ENCODE results near the gene RAB11FIP3. TPM values are rescaled to one million over a fixed set of nuclear protein-coding genes. Genes with fewer than 3 reads are reported as not detected.

Gene RAB11FIP3
- total and polyA plus RNA-seq, 9 of the 15 experiments (the other 6 are each of a cell fraction or from before 2014, with no cell fraction given) = 0.46 to 13.1 (median 4.3) TPM

- peaks cover 10 to 15% of the 10 kb centered on the region in 2 experiments for H3K4me1 ChIP-seq (replicated peaks in 1 of 2; ENCODE audit: control insufficient read depth in 2 of 2, insufficient read depth in 2 of 2, low read length in 2 of 2)
- intact Hi-C loops (cut with micrococcal nuclease) (no loop called here), in situ Hi-C loops (cut with MboI) (no loop called here)
- no peak overlapping the region for H3K27ac ChIP-seq (ENCODE audit: extremely low read depth, low read depth, low read length)
- H3K27me3 ChIP-seq (ENCODE audit: control insufficient read depth in 2 of 2, insufficient read depth in 2 of 2, low read length in 2 of 2) = no peaks in the 10 kb centered on the region
- WGBS (ENCODE audit: insufficient coverage, low coverage, missing lambda C conversion rate) = 86% methylated on average over 13 of the region's 14 CpGs
- POLR2A ChIA-PET = interaction anchor here (1.1 kb wide), 1 partner anchor 9 kb away, joined by 6 read pairs; no protein-coding TSS in a partner anchor
- FAIRE-seq (peak; percentile 55), ATAC-seq (no peak), DNase-seq (ENCODE audit: extremely low read depth in 1 of 4, low spot score in 3 of 4) (no peak)
- H3K9me3 ChIP-seq (replicated peaks; ENCODE audit: control insufficient read depth, insufficient read depth, low read depth, low read length) = no peaks in the 10 kb centered on the region
- CTCF ChIA-PET (ENCODE audit: low intra/inter-chr PET ratio) = no interaction called here
- no peak overlapping the region for H3K4me3 ChIP-seq
- H4K20me1 ChIP-seq (replicated peaks; ENCODE audit: control insufficient read depth, insufficient read depth, low read length) = 0 out of 2 replicates have a peak, but pooled peaks cover 13% of the 10 kb centered on the region
- no TSS peak for BruUV-seq (replicated peaks)
- no peaks in the 10 kb centered on the region for H3K79me2 ChIP-seq (ENCODE audit: control insufficient read depth, insufficient read depth, low read length)
- H3K36me3 ChIP-seq (ENCODE audit: control insufficient read depth, insufficient read depth, low read length) = no peaks in the 10 kb centered on the region
- H3K9ac ChIP-seq (ENCODE audit: insufficient read depth in 1 of 2, low read depth in 2 of 2, low read length in 2 of 2) = peak overlapping the region in 1 of 2 experiments; percentile 55; a peak in 1 of 4 replicates
- no peak overlapping the region for H2AFZ ChIP-seq (ENCODE audit: low read depth, low read length)
- H3K9me1 ChIP-seq (ENCODE audit: control insufficient read depth, insufficient read depth, low read length) = peaks cover 4% of the 10 kb centered on the region
- H3K4me2 ChIP-seq (ENCODE audit: insufficient read depth, low read length) = no peak overlapping the region
- TF ChIP-seq EP400 (IDR thresholded peaks at IDR 0.05) (no peak), EHMT2 (IDR thresholded peaks at IDR 0.05) (no peak), ELF1 (tag; IDR thresholded peaks at IDR 0.05) (no peak), MCM2 (IDR thresholded peaks at IDR 0.05; ENCODE audit: low read depth) (no peak), THAP12 (CRISPR knock-in tag; IDR thresholded peaks at IDR 0.05) (no peak), USF1 (CRISPR knock-in tag; IDR thresholded peaks at IDR 0.05) (no peak), XRCC5 (IDR thresholded peaks at IDR 0.05; ENCODE audit: low read depth, low read length) (no peak), NBN (IDR thresholded peaks at IDR 0.05; ENCODE audit: low read depth) (no peak), ZFP30 (CRISPR knock-in tag; IDR thresholded peaks at IDR 0.05; ENCODE audit: borderline replicate concordance) (no peak)
These were observed 32.4 kb downstream of the RAB11FIP3 start for GRCh38 chr16:457732-458400.

Measured in K562 (cell line).